T-cell (primary cell): Measurements from ENCODE around the gene LPIN3. TPM values are rescaled to one million over a fixed set of nuclear protein-coding genes. Genes with fewer than 3 reads are reported as not detected.

Experiments
- ATAC-seq, 4 experiments: fragments of 200-7000 bp in 3 of 4; fragments of 150-1000 bp in 1 of 4; cut with Tn5 transposase; replicated peaks in 1 of 4; 1 replicate in 3 of 4; 2 replicates in 1 of 4; pipeline ENCODE4 v1.10.0; 2021; ENCODE audit warnings: moderate library complexity in 3 of 4, mild to moderate bottlenecking in 2 of 4, moderate number of reproducible peaks in 1 of 4
- CTCF ChIA-PET, 2 donors: fragments of 300-600 bp; sonication (Branson Sonifier 250); formaldehyde crosslinking; loops; one replicate each; lab custom pipeline; 2022; ENCODE audit warnings: antibody characterized with exemption in 2 of 2; lab: Charles Lee
- POLR2A ChIA-PET, 2 donors: fragments of 300-600 bp; sonication (Branson Sonifier 250); formaldehyde crosslinking; loops; one replicate each; lab custom pipeline; 2022; ENCODE audit warnings: antibody characterized with exemption in 2 of 2; lab: Charles Lee
- DNase-seq, 35 experiments: peaks; one replicate each; pipeline versions ENCODE4 v3.0.0 to v3.0.0-alpha.2; 2013 to 2023
- H3K27ac ChIP-seq: one replicate; pipeline ENCODE4 v1.5.1; 2013; ENCODE audit warnings: low read length
- H3K27me3 ChIP-seq, 2 experiments: replicated peaks in 1 of 2; 1 replicate in 1 of 2; 2 replicates in 1 of 2; pipeline versions ENCODE4 v1.6.1 to v1.7.0; 2013; ENCODE audit warnings: low read length in 1 of 2, mixed read lengths in 1 of 2; ENCODE audit not compliant: control insufficient read depth in 2 of 2, insufficient read depth in 2 of 2; ENCODE audit errors: extremely low read depth in 1 of 2
- H3K36me3 ChIP-seq, 2 donors: 1 replicate in 1 of 2; 2 replicates in 1 of 2; pipeline versions ENCODE4 v1.6.1 to v1.7.0; 2013; ENCODE audit warnings: low read length in 1 of 2; ENCODE audit not compliant: control insufficient read depth in 2 of 2, insufficient read depth in 1 of 2; ENCODE audit errors: extremely low read depth in 1 of 2
- H3K4me1 ChIP-seq, 2 experiments: 1 replicate in 1 of 2; 2 replicates in 1 of 2; pipeline versions ENCODE4 v1.6.1 to v1.7.0; 2013; ENCODE audit warnings: low read length in 2 of 2, mixed read lengths in 1 of 2; ENCODE audit not compliant: insufficient read depth in 2 of 2, control insufficient read depth in 1 of 2; ENCODE audit errors: extremely low read depth in 1 of 2
- H3K4me3 ChIP-seq, 2 donors: 1 replicate in 1 of 2; 2 replicates in 1 of 2; pipeline versions ENCODE4 v1.5.1 to v1.7.0; 2013; ENCODE audit warnings: mild to moderate bottlenecking in 2 of 2, low read length in 1 of 2, moderate library complexity in 1 of 2; ENCODE audit not compliant: control insufficient read depth in 1 of 2; ENCODE audit errors: extremely low read depth in 1 of 2
- H3K9me3 ChIP-seq: 2 replicates; pipeline ENCODE4 v1.7.0; 2013
- H3K27ac Mint-ChIP-seq, 2 donors: one replicate each; pipeline ENCODE4 v1.8.0; 2020 to 2021; ENCODE audit warnings: mild to moderate bottlenecking in 2 of 2, mixed read lengths in 2 of 2
- H3K27me3 Mint-ChIP-seq, 2 donors: one replicate each; pipeline ENCODE4 v1.8.0; 2021 to 2022; ENCODE audit warnings: mixed read lengths in 2 of 2
- H3K36me3 Mint-ChIP-seq: one replicate; pipeline ENCODE4 v1.8.0; 2021; ENCODE audit warnings: mixed read lengths
- H3K4me1 Mint-ChIP-seq, 3 donors: one replicate each; pipeline ENCODE4 v1.8.0; 2020 to 2022; ENCODE audit warnings: mixed read lengths in 3 of 3, mild to moderate bottlenecking in 1 of 3
- H3K4me3 Mint-ChIP-seq, 3 donors: one replicate each; pipeline ENCODE4 v1.8.0; 2020 to 2022; ENCODE audit warnings: mild to moderate bottlenecking in 3 of 3, mixed read lengths in 3 of 3, moderate library complexity in 3 of 3
- H3K9me3 Mint-ChIP-seq, 3 donors: one replicate each; pipeline ENCODE4 v1.8.0; 2020 to 2022; ENCODE audit warnings: mixed read lengths in 3 of 3
- WGBS: methylation state at CpG from one replicate; pipeline ENCODE4 v1.1.5; 2013; ENCODE audit warnings: missing lambda C conversion rate; ENCODE audit not compliant: insufficient coverage; 5-methylcytosine and 5-hydroxymethylcytosine counted together
- total RNA-seq, 35 experiments: library from RNA in 6 of 35; stranded (reverse) in 6 of 35; fragments of 120-200 nt in 1 of 35; gene quantifications; one replicate each; pipeline versions ENCODE4 v1.2.1 to v1.2.4 and lab custom pipeline; 2013 to 2026

Gene LPIN3
- total RNA-seq, 5 donors from 2014 or later (not counting 1 experiment from before 2014, with no cell fraction given), result 0.16 to 0.80 (median 0.46) TPM

GRCh38 chr20:41367393-41367695 lies 26.7 kb downstream of the LPIN3 start:
- peaks cover 34 to 50% of the 10 kb centered on the region in 2 donors for H3K27me3 Mint-ChIP-seq
- no peaks in the 10 kb centered on the region for H3K36me3 ChIP-seq
- H3K4me3 Mint-ChIP-seq, result peak overlapping the region; percentile 24 to 79 (median 57)
- H3K27ac ChIP-seq, result no peak overlapping the region
- peaks cover 0 to 5% (median 5%) of the 10 kb centered on the region in 3 donors for H3K9me3 Mint-ChIP-seq
- no peaks in the 10 kb centered on the region for H3K36me3 Mint-ChIP-seq
- ATAC-seq, result no peak
- H3K9me3 ChIP-seq, result no peaks in the 10 kb centered on the region
- 47% methylated on average over 13 of the region's 13 CpGs for WGBS
- DNase-seq, result no peak
- no peak overlapping the region for H3K4me3 ChIP-seq
- peaks cover 3 to 52% of the 10 kb centered on the region in 2 experiments for H3K27me3 ChIP-seq
- H3K4me1 Mint-ChIP-seq, result peaks cover 0 to 9% (median 7%) of the 10 kb centered on the region in 3 donors
- CTCF ChIA-PET, result no interaction called here
- POLR2A ChIA-PET, result no interaction called here
- no peaks in the 10 kb centered on the region for H3K4me1 ChIP-seq
- H3K27ac Mint-ChIP-seq, result peak overlapping the region in 1 of 2 donors; percentile 43

GRCh38 chr20:41367956-41368355 lies 27.3 kb downstream of the LPIN3 start:
- H3K4me3 ChIP-seq, result no peak overlapping the region
- 72% methylated on average over 2 of the region's 3 CpGs for WGBS
- H3K4me1 Mint-ChIP-seq, result peaks cover 0 to 9% (median 7%) of the 10 kb centered on the region in 3 donors
- CTCF ChIA-PET, result no interaction called here
- no peaks in the 10 kb centered on the region for H3K36me3 Mint-ChIP-seq
- H3K27ac Mint-ChIP-seq, result no peak overlapping the region
- H3K27ac ChIP-seq, result no peak overlapping the region
- peaks cover 3 to 56% of the 10 kb centered on the region in 2 experiments for H3K27me3 ChIP-seq
- no peaks in the 10 kb centered on the region for H3K9me3 ChIP-seq
- peaks cover 34 to 55% of the 10 kb centered on the region in 2 donors for H3K27me3 Mint-ChIP-seq
- no peaks in the 10 kb centered on the region for H3K4me1 ChIP-seq
- H3K36me3 ChIP-seq, result no peaks in the 10 kb centered on the region
- ATAC-seq (no peak), DNase-seq (no peak)
- peaks cover 4 to 5% (median 5%) of the 10 kb centered on the region in 3 donors for H3K9me3 Mint-ChIP-seq
- POLR2A ChIA-PET, result no interaction called here
- peak overlapping the region in 1 of 3 donors; percentile 79 for H3K4me3 Mint-ChIP-seq

- no peak overlapping the region for H3K27ac ChIP-seq
- Mint-ChIP-seq H3K4me1 (peaks cover 0 to 9% (median 7%) of the 10 kb centered on the region in 3 donors), H3K36me3 (no peaks in the 10 kb centered on the region), H3K27me3 (peaks cover 40 to 66% of the 10 kb centered on the region in 2 donors), H3K4me3 (no peak overlapping the region), H3K27ac (no peak overlapping the region), H3K9me3 (peaks cover 4 to 5% (median 5%) of the 10 kb centered on the region in 3 donors)
- peaks cover 3 to 63% of the 10 kb centered on the region in 2 experiments for H3K27me3 ChIP-seq
- no peak overlapping the region for H3K4me3 ChIP-seq
- ChIA-PET POLR2A (no interaction called here), CTCF (no interaction called here)
- WGBS, result 13% methylated on average over 1 of the region's 2 CpGs
- H3K36me3 ChIP-seq, result no peaks in the 10 kb centered on the region
- ATAC-seq (no peak), DNase-seq (no peak)
- H3K4me1 ChIP-seq, result no peaks in the 10 kb centered on the region
- H3K9me3 ChIP-seq, result no peaks in the 10 kb centered on the region
Measured at GRCh38 chr20:41369673-41370072, 29.1 kb downstream of the LPIN3 start.

- peaks cover 38 to 62% of the 10 kb centered on the region in 2 donors for H3K27me3 Mint-ChIP-seq
- peaks cover 0 to 9% (median 7%) of the 10 kb centered on the region in 3 donors for H3K4me1 Mint-ChIP-seq
- no peak overlapping the region for H3K27ac Mint-ChIP-seq
- H3K27me3 ChIP-seq, result peaks cover 3 to 64% of the 10 kb centered on the region in 2 experiments
- ATAC-seq, result no peak
- H3K9me3 Mint-ChIP-seq, result peaks cover 4 to 5% (median 5%) of the 10 kb centered on the region in 3 donors
- POLR2A ChIA-PET, result interaction anchor here in 1 of 2 donors (0.7 kb wide), 1 partner anchor 630 kb away, joined by 4 read pairs; no protein-coding TSS in a partner anchor
- no peak overlapping the region for H3K4me3 ChIP-seq
- CTCF ChIA-PET, result no interaction called here
- H3K27ac ChIP-seq, result no peak overlapping the region
- no peaks in the 10 kb centered on the region for H3K4me1 ChIP-seq
- no peaks in the 10 kb centered on the region for H3K9me3 ChIP-seq
- no peaks in the 10 kb centered on the region for H3K36me3 ChIP-seq
- no peak overlapping the region for H3K4me3 Mint-ChIP-seq
- H3K36me3 Mint-ChIP-seq, result no peaks in the 10 kb centered on the region
- WGBS, result 42% methylated on average over 2 of the region's 5 CpGs
- no peak for DNase-seq
Measured at GRCh38 chr20:41370176-41370575, 29.6 kb downstream of the LPIN3 start.

- Histone ChIP-seq H3K27me3 (peaks cover 3 to 65% of the 10 kb centered on the region in 2 experiments), H3K4me3 (no peak overlapping the region), H3K4me1 (no peaks in the 10 kb centered on the region), H3K9me3 (no peaks in the 10 kb centered on the region), H3K27ac (no peak overlapping the region), H3K36me3 (no peaks in the 10 kb centered on the region)
- Mint-ChIP-seq H3K27me3 (peaks cover 38 to 68% of the 10 kb centered on the region in 2 donors), H3K36me3 (no peaks in the 10 kb centered on the region), H3K9me3 (peaks cover 4 to 5% (median 5%) of the 10 kb centered on the region in 3 donors), H3K4me3 (no peak overlapping the region), H3K4me1 (peaks cover 0 to 7% (median 6%) of the 10 kb centered on the region in 3 donors), H3K27ac (no peak overlapping the region)
- ChIA-PET CTCF (no interaction called here), POLR2A (no interaction called here)
- DNase-seq, result no peak
- 100% methylated on average over 1 of the region's 4 CpGs for WGBS
- no peak for ATAC-seq
Measured at GRCh38 chr20:41371371-41371770, 30.8 kb downstream of the LPIN3 start.

- H3K36me3 Mint-ChIP-seq, result no peaks in the 10 kb centered on the region
- no peaks in the 10 kb centered on the region for H3K4me1 Mint-ChIP-seq
- 70% methylated on average over 11 of the region's 11 CpGs for WGBS
- CTCF ChIA-PET, result no interaction called here
- Histone ChIP-seq H3K4me1 (no peaks in the 10 kb centered on the region), H3K27ac (no peak overlapping the region), H3K27me3 (peaks cover 2 to 60% of the 10 kb centered on the region in 2 experiments), H3K4me3 (no peak overlapping the region), H3K36me3 (no peaks in the 10 kb centered on the region), H3K9me3 (no peaks in the 10 kb centered on the region)
- no peak overlapping the region for H3K4me3 Mint-ChIP-seq
- no peak for ATAC-seq
- no peak overlapping the region for H3K27ac Mint-ChIP-seq
- H3K27me3 Mint-ChIP-seq, result peaks cover 39 to 73% of the 10 kb centered on the region in 2 donors
- POLR2A ChIA-PET, result interaction anchor here in 1 of 2 donors (0.6 kb wide), 1 partner anchor 451 kb away, joined by 3 read pairs; no protein-coding TSS in a partner anchor
- DNase-seq, result no peak
- H3K9me3 Mint-ChIP-seq, result peaks cover 4 to 5% (median 5%) of the 10 kb centered on the region in 3 donors
Measured at GRCh38 chr20:41373251-41373783, 32.7 kb downstream of the LPIN3 start.
